ENCODE results near the gene CLEC4C.

The CLEC4C gene

DNA sequence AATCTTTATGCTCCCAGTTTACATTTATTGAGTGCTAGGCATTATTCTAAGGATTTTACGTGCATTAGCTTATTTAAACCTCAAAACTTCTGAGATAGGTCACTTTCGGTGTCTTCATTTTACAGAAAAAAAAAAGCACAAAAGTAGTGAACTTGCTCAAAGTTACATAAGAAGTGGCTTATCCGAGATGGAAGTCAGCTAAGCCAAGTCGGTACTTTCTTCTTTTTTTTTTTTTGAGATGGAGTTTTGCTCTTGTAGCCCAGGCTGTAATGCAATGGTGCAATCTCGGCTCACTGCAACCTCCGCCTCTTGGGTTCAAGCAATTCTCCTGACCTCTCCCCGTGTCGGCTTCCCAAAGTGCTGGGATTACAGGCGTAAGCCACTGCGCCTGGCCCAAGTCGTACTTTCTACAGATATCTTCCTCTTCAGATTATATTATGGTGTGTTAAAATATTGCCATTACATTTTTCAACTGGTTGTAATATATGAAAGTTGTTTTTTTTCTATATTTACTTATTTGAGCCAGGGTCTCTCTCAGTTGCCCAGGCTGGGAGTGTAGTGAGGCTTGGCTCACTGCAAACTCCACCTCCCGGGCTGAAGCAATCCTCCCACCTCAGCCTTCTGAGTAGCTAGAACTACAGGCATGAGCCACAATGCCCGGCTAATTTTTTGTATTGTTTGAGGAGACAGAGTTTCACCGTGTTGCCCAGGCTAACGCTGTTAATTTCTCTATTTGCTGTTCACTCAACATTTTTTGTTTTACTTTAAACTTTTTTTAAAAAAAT is 27.0 kb downstream of the CLEC4C start:
- H3K4me3 ChIP-seq (ENCODE audit: low read depth, low read length): no peak overlapping the region
- no peak for TF ChIP-seq CTCF (IDR thresholded peaks at IDR 0.05; ENCODE audit: borderline replicate concordance, insufficient read depth, low read depth, low read length)

DNA sequence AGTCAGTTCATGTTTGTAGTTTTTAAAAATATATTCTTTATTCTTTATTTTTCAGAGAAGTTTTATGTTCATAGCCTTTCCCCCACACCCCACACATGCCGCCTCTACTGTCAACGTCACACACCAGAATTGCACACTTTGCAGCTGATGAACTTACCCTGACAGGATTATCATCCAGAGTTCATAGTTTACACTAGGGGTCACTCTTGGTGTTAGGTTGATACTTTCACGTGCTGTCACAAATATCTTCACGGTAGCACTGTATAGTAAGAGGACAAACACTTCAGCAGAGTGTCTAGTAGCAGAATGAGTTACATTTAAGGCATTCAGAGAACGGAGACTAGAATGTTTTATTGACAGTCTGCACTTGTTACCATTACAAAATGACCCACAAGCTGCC is 30.8 kb downstream of the CLEC4C start:
- no peak overlapping the region for H3K4me3 ChIP-seq (ENCODE audit: low read depth, low read length)
- 0 out of 2 replicates have a peak, but pooled peaks have one; percentile 21 for TF ChIP-seq CTCF (IDR thresholded peaks at IDR 0.05; ENCODE audit: borderline replicate concordance, insufficient read depth, low read depth, low read length)

- no peak overlapping the region for H3K4me3 ChIP-seq (ENCODE audit: low read depth, low read length)
- no peak for TF ChIP-seq CTCF (IDR thresholded peaks at IDR 0.05; ENCODE audit: borderline replicate concordance, insufficient read depth, low read depth, low read length)
These were observed 34.2 kb downstream of the CLEC4C start for GRCh38 chr12:7712841-7713442.

DNA sequence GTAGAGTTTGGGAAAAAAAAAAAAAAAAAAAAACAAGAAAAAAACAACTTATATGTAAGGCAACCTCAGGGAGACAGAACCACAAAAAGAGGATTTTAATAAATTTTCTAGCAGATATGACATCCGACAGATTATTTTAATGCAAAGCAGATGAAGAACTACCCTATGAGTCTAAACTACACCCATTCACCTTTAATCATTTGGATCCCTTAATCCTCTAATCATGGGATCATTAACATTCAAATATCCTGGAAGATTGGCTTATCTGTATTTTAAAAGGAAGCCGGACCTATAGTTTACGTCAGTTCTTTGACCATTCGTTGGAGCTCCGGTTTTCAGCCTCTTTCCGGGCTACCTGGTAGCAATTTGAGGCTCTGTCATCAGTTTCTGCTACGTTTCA is 36.0 kb downstream of the CLEC4C start, which contains the start of gene DPPA3:
Gene DPPA3 (plus strand): TSS at position 301 of the 400 bp plus-strand sequence. CDS start 138 bp downstream, outside the sequence.
- TF ChIP-seq CTCF (IDR thresholded peaks at IDR 0.05; ENCODE audit: borderline replicate concordance, insufficient read depth, low read depth, low read length): no peak

GRCh38 chr12:7709969-7710675 is 37.1 kb downstream of the CLEC4C start:
- TF ChIP-seq CTCF (IDR thresholded peaks at IDR 0.05; ENCODE audit: borderline replicate concordance, insufficient read depth, low read depth, low read length): no peak

More for the DNA sequence above, 36.0 kb downstream of the CLEC4C start, which contains the start of gene DPPA3:
- H3K4me3 ChIP-seq (ENCODE audit: low read depth, low read length): no peak within 1 kb of the TSS

GRCh38 chr12:7705846-7706245 is 41.3 kb downstream of the CLEC4C start:
- no peak overlapping the region for H3K4me3 ChIP-seq (ENCODE audit: low read depth, low read length)
- no peak for TF ChIP-seq CTCF (IDR thresholded peaks at IDR 0.05; ENCODE audit: borderline replicate concordance, insufficient read depth, low read depth, low read length)

More at GRCh38 chr12:7709969-7710675, 37.1 kb downstream of the CLEC4C start:
- H3K4me3 ChIP-seq (ENCODE audit: low read depth, low read length): no peak overlapping the region

Measured in GM12875 (cell line).